Measurements from ENCODE around the gene TRAPPC1. TPM values are rescaled to one million over a fixed set of nuclear protein-coding genes. Genes with fewer than 3 reads are reported as not detected.

The TRAPPC1 gene
- total and polyA plus RNA-seq, 2 of the 4 experiments (the other 2 are of a cell fraction) = 50.4 to 303 TPM

GRCh38 chr17:7931709-7932482 is at the start of gene TRAPPC1, which contains the start of gene CNTROB (continued):
- no peak for TF ChIP-seq USF2 (IDR thresholded peaks at IDR 0.05; ENCODE audit: low read depth, low read length)
- TF ChIP-seq SMC3 (IDR thresholded peaks at IDR 0.05; ENCODE audit: low read depth, low read length) = no peak
- TF ChIP-seq CEBPB (IDR thresholded peaks at IDR 0.05; ENCODE audit: low read depth, low read length) = peak; percentile 38; the same call in 1 of the 2 replicates
- TF ChIP-seq RFX5 (IDR thresholded peaks at IDR 0.05; ENCODE audit: low read depth, low read length) = no peak
- no peak for TF ChIP-seq NFE2L2 (IDR thresholded peaks at IDR 0.05; ENCODE audit: low read depth, low read length)
- peak; percentile 84; the same call in 1 of the 2 replicates for TF ChIP-seq MXI1 (IDR thresholded peaks at IDR 0.05; ENCODE audit: borderline replicate concordance, low read depth, low read length)

Measured in IMR-90 (cell line).